Stimulated activated CD4-positive, alpha-beta T cell treated with anti-CD3 and anti-CD28 coated beads, Interleukin-4, amount 100 ng/mL, for 48 hours (primary cell): Measurements from ENCODE around the gene PGBD5.

Source experiments
- DNase-seq, 2 donors: peaks; one replicate each; pipeline ENCODE4 v3.0.0-alpha.2; 2020; ENCODE audit warnings: low read depth in 2 of 2

PGBD5 gene

GRCh38 chr1:230282157-230282556, 144.0 kb downstream of the PGBD5 start:
- DNase-seq: no peak

DNA sequence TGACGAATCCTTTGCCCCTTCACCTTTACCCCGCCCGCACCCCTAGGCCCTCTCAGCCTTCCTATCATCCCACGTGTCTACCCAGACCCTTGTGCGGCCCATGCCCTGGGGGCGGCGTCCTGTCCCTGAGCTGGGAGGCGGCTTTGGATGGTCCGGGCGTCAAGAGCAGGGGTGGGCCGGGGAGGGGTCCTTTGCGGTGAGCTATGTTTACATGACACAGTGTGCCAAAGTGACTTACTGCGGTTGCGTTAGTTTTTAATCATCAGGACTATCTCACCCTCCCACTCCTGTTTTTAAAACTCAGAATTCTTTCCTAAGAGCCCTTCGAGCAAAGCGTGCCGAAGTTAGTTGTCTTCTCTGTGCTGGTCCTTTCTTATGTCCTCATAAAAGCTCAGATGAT, 144.6 kb downstream of the PGBD5 start:
- no peak for DNase-seq

DNA sequence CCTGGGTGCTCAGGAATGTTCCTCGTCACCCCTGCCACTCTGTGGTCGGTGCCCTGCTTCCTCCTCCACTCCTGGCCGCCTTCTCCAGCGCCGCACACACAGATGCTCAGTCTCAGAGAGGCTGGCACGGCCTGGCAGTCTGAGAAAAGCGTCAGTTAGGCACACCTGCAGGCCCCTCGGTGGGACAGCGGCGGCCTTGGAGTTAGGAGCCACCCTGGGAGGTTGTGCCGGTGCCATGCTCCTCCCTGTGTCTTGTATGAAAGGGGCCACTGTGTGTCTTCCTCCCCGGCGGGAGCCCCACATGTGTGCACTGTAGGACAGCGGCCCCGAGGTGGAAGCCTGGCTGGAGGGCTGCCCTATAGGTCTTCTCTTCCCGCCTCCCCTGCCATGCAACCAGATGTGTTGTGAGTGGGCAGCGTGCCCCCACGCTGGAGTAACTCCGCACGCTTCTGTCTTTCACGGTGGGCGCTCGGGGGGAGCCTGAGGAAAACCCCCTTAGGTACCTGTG, 145.2 kb downstream of the PGBD5 start:
- DNase-seq: no peak

DNA sequence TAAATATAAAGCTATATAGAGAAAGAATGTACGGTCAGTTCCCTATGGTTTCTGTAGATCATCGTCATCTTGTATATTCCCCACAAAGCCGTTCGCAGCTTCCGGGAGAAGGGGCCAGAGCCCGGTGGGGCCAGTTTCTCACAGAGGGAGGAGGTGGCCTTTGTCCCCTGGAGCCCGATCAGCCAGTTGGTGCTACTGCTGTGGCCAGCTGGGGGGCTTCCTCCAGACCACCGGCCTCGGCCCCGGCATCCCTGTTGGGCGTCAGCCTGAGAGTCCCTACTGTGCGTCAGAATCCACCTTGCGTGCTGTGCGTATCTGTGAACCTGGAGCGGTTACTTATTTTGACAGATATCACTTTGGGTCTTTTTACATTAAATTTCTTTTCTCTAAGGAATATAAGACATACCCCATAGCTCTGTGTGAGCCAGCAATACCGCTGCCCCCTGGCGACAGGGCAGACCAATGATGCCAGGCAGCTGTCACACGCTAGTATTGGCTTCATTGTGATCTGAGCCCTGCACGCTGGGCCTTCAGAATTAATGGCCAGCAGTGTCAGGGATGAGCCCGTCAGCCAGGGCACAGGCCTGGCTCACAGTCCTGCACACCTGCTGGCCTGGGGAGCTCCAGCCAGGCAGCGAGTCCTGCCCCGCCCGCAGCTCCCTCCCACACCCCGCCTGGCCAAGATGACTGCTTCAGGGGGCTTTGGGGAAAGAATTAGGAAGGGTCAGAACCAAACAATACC, 145.9 kb downstream of the PGBD5 start:
- no peak for DNase-seq

GRCh38 chr1:230279583-230279945, 146.6 kb downstream of the PGBD5 start:
- DNase-seq: no peak

- no peak for DNase-seq
Observed at GRCh38 chr1:230278871-230279582, 147.1 kb downstream of the PGBD5 start.

GRCh38 chr1:230278376-230278775, 147.8 kb downstream of the PGBD5 start:
- no peak for DNase-seq

DNA sequence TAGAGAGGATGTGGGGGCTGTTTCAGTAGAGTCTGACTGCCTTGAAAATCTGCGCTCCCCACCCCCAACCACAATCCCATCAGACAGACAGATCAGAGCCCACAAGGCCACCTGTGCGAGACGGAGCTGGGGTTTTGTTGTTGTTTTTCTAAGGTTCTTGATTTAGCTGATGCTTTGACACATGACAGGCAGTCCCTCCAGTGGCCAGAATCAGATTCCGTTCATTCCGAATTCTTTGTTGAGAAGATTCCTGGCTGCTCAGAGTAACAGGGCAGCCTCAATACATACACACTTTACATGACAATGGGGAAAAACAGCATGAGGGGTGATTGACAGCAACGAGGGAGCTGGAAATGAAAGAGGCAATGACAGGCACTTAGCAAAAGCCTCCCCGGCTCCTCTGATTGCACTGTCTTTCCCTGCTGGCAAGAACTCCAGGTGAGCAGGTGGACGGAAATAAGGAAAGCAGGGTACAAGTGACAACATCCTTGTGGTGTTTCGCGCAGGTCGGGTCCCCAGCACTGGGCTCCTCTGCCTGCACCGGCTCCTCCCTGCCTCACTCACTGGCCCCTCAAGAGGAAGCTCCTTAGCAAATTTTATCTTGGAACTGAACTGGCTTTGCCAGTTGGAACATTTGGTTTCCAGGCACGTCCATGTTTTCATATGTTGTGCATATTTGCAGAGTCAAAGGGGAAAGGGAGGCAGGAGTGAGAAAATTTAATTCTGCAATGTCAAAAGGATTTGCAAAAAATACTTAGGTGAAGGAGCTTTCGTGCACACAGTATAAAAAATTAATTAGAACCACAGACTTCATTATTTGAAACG, 148.7 kb downstream of the PGBD5 start:
- DNase-seq: no peak

DNA sequence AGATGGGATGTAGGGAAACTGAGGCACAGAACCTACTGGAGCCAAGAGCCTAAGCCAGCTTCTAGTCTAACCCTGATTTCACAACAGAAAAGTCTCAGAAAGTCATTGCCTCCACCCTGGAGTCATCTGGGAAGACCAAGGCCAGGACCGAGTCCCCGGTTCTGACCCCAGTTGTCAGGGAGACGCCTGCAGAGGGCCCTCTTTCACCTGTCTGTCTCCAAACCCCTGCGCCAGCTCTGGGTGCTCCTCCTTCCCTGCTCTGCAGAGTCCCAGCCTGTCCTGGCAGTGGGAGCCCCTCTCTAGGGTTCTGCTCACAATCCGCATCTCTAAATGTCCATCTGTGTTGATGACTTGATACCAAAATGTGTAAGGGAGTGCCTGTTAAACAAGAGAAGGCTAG, 149.7 kb downstream of the PGBD5 start:
- no peak for DNase-seq

DNA sequence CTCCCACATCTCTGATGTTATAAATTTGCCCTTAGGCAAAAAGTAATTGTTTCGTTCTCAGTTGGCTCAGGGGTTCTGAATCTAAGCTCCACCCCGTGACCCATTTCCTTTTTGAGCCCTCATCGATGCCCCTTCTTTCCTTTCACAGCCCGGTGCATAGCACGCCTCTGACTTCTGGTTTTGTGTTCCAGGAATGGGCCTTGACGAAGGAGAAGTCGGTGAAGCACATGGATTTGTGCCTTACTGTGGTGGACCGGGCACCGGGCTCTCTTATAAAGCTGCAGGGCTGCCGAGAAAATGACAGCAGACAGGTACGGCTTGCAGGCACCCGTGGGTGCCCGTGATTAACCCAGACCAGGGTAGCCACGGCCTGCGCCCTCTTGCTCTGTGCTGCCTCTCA, 151.9 kb downstream of the PGBD5 start:
- DNase-seq: no peak

DNA sequence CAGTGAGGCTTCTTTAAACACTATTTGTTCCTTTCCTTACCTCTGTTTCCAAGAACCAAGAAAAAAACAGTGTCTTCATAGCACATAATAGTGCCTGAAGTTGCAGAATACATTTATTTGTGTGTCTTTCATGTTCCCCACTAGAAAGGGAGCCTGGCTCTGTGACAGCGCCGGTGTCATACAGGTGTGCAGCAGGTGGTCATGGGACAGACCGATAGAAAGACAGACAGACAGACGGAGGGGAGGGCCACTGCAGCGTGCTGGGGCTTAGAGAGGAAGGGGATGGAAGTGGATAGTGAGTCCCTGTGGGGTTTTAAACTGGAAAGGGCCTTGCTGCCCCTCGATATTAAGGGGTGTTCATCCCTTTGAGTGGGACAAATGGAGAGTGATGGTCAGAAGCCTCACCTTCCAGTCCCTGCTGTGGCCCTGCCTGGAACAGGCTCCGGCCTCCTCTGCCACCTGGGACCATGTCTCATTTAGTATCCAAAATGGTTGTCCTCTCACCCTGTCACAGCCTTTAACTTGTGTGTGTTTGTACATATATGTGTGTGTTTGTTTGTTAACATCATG, 152.9 kb downstream of the PGBD5 start:
- no peak for DNase-seq

GRCh38 chr1:230272557-230272956, 153.6 kb downstream of the PGBD5 start:
- DNase-seq: no peak

- no peak for DNase-seq
Observed at GRCh38 chr1:230271300-230272035, 154.7 kb downstream of the PGBD5 start.

- DNase-seq: peak in 1 of 2 donors; percentile 21
Observed at GRCh38 chr1:230270559-230271281, 155.4 kb downstream of the PGBD5 start.

DNA sequence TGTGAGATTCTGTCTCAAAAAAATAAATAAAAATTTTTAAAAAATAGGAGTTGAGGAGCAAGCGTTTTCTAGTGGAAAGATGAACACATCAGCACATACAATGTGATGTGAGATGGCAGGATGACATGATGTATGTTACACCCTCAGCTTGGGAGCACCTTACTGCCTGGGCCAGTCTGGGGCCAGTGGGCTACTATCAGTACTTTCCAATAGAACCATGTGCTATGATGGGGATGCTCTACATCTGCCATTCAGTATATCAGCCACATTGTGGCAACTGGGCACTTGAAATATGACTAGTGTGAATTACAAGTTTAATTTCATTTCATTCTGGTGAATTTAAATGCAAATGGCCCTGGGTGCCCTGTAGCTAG, 156.0 kb downstream of the PGBD5 start:
- no peak for DNase-seq

- no peak for DNase-seq
Observed at GRCh38 chr1:230268371-230269170, 157.6 kb downstream of the PGBD5 start.

DNA sequence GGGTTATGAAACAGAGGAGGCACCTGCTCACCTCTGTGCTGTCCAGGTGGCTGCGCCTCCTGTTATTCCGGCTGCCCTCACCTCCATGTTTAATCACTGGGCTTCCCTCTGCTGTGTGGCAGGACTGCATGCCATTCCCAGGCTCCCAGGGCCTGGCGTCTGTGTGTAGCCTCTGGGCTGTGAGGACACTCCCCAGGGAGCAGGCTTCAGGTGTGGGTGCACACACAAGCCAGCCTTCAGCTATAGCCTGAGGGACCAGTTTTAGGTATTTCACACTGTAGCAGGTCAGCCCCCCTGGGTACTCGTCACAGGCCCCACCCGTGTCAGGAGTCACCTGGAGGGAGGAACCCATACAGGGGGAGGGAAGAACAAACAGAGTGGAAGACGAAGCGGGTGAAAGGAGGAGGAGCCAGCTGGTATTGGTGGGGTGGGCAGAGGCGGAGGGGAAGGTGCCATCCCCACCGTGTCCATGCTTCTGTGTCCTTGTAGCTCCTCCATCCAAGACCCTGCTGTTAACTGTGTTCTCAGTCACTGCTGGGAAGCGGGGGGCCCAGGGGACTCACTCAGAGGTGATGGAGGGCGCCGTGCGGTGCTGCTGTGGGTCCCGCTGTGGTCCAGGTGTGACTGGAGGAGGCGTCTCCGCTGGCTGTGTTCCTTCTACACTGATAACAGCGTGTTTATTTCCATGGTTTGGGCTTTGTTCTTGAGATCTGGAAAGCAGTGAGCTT, 158.6 kb downstream of the PGBD5 start:
- DNase-seq: no peak

DNA sequence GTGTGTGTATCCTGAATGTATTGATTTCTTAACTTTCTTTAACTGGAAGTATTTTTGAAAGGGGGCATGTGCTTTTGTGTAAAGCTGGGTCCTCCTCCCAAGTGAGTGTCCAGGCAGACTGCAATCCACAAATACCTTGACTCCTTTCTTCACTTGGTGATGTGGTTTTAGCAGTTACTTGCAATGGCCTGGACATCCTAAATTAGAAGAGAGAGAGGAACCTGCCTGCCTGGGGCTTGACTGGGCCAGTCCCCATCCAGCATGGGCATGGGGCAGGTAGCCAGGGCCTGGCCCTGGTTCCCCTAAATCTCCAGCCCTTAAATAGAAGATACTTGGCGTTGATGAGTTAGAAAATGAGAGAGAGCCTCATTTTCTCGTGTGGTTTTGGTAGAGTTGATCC, 159.7 kb downstream of the PGBD5 start:
- DNase-seq: no peak
